Endothelial cell of umbilical vein (primary cell): ENCODE results near the gene B3GNT8. TPM values are rescaled to one million over a fixed set of nuclear protein-coding genes. Genes with fewer than 3 reads are reported as not detected.

ENCODE experiments used
- BruUV-seq: library from RNA; stranded (reverse); fragments of 400-500 nt; replicated peaks from 2 replicates; lab custom pipeline; 2021; lab: Mats Ljungman, UMichigan
- CTCF ChIA-PET: fragments of 300-600, 350-600 bp; sonication (Branson Sonifier 250); formaldehyde crosslinking; loops from one replicate; lab custom pipeline; 2021; ENCODE audit warnings: antibody characterized with exemption, inconsistent platforms; lab: Charles Lee
- POLR2A ChIA-PET: fragments of 300-600, 350-600 bp; sonication (Branson Sonifier 250); formaldehyde crosslinking; loops from one replicate; lab custom pipeline; 2021; ENCODE audit warnings: antibody characterized with exemption, inconsistent platforms; lab: Charles Lee
- DNase-seq: peaks from one replicate; pipeline ENCODE4 v3.0.0-alpha.2; 2011; ENCODE audit warnings: low read depth, low spot score
- FAIRE-seq: peaks from 2 replicates; lab custom pipeline; 2011; peaks lifted over from hg19 to GRCh38; lab: Jason Lieb, UNC
- H2AFZ ChIP-seq: 2 replicates; pipeline ENCODE4 v1.6.0; 2012; ENCODE audit warnings: low read depth, low read length, control low read depth, inconsistent platforms
- H3K27ac ChIP-seq: 2 replicates; pipeline ENCODE4 v1.5.1; 2011; ENCODE audit warnings: low read depth, mild to moderate bottlenecking, control low read depth, low read length, moderate library complexity; ENCODE audit not compliant: insufficient read depth
- H3K27me3 ChIP-seq, 2 experiments: 2 replicates each; pipeline versions ENCODE4 v1.6.0 to v1.6.1; 2011; ENCODE audit warnings: low read length in 2 of 2, mixed read lengths in 1 of 2; ENCODE audit not compliant: control insufficient read depth in 2 of 2, insufficient read depth in 2 of 2
- H3K36me3 ChIP-seq, 2 experiments: 2 replicates in 1 of 2; 3 replicates in 1 of 2; pipeline ENCODE4 v1.5.1; 2011; ENCODE audit warnings: low read length in 2 of 2, mild to moderate bottlenecking in 1 of 2, moderate library complexity in 1 of 2; ENCODE audit not compliant: control insufficient read depth in 2 of 2, insufficient read depth in 2 of 2; ENCODE audit errors: extremely low read depth in 1 of 2
- H3K4me1 ChIP-seq: 3 replicates; pipeline ENCODE4 v1.5.1; 2011; ENCODE audit warnings: mild to moderate bottlenecking, low read length; ENCODE audit not compliant: control insufficient read depth, insufficient read depth; ENCODE audit errors: extremely low read depth
- H3K4me2 ChIP-seq: 2 replicates; pipeline ENCODE4 v1.6.1; 2011; ENCODE audit warnings: low read length, control low read depth, mixed read lengths; ENCODE audit not compliant: insufficient read depth
- H3K4me3 ChIP-seq, 3 experiments: fragments of 200-600 bp in 1 of 3; sonication (generic), shearing (Covaris generic) in 1 of 3; replicated peaks in 1 of 3; 2 replicates each; pipeline ENCODE4 v1.5.1; 2011 to 2016; ENCODE audit warnings: control low read depth in 3 of 3, low read length in 3 of 3, mild to moderate bottlenecking in 2 of 3, inconsistent platforms in 1 of 3, low read depth in 1 of 3, moderate library complexity in 1 of 3; ENCODE audit not compliant: insufficient read depth in 1 of 3
- H3K79me2 ChIP-seq: 2 replicates; pipeline ENCODE4 v1.6.0; 2012; ENCODE audit warnings: low read length, inconsistent platforms; ENCODE audit not compliant: control insufficient read depth, insufficient read depth
- H3K9ac ChIP-seq: replicated peaks from 2 replicates; pipeline ENCODE3; 2011; ENCODE audit warnings: low read length, control low read depth; ENCODE audit not compliant: insufficient read depth; ENCODE audit errors: extremely low read depth
- H3K9me1 ChIP-seq: replicated peaks from 3 replicates; pipeline ENCODE4 v1.6.0; 2011; ENCODE audit warnings: mild to moderate bottlenecking, low read length; ENCODE audit not compliant: control insufficient read depth, insufficient read depth; ENCODE audit errors: extremely low read depth
- H3K9me3 ChIP-seq: replicated peaks from 2 replicates; pipeline ENCODE4 v1.5.1; 2012; ENCODE audit warnings: low read length, inconsistent platforms; ENCODE audit not compliant: control insufficient read depth, insufficient read depth
- H4K20me1 ChIP-seq: replicated peaks from 2 replicates; pipeline ENCODE3; 2011; ENCODE audit warnings: mild to moderate bottlenecking, low read length; ENCODE audit not compliant: control insufficient read depth, insufficient read depth; ENCODE audit errors: extremely low read depth
- CTCF ChIP-seq, 2 donors: IDR thresholded peaks; 1 replicate in 1 of 2; 2 replicates in 1 of 2; pipeline ENCODE4 v1.5.1; 2011; ENCODE audit warnings: low read length in 2 of 2, mild to moderate bottlenecking in 2 of 2, moderate library complexity in 2 of 2, control low read depth in 1 of 2, inconsistent platforms in 1 of 2, low read depth in 1 of 2; ENCODE audit not compliant: insufficient read depth in 1 of 2; ENCODE audit errors: extremely low read depth in 1 of 2
- EZH2 ChIP-seq: IDR thresholded peaks from 2 replicates; pipeline ENCODE4 v1.6.1; 2012; ENCODE audit warnings: borderline replicate concordance, low read depth, mild to moderate bottlenecking, moderate library complexity, low read length, inconsistent platforms; ENCODE audit not compliant: severe bottlenecking
- FOS ChIP-seq: IDR thresholded peaks from 2 replicates; pipeline ENCODE4 v1.6.1; 2011; ENCODE audit warnings: mild to moderate bottlenecking, low read length, moderate library complexity, borderline replicate concordance; ENCODE audit not compliant: insufficient read depth
- GATA2 ChIP-seq: IDR thresholded peaks from 2 replicates; pipeline ENCODE4 v1.7.0; 2011; ENCODE audit warnings: low read depth, mild to moderate bottlenecking, moderate library complexity, mixed read lengths, low read length; ENCODE audit not compliant: insufficient read length, insufficient read depth
- JUN ChIP-seq: IDR thresholded peaks from 2 replicates; pipeline ENCODE4 v1.6.1; 2011; ENCODE audit warnings: borderline replicate concordance, low read depth; ENCODE audit not compliant: insufficient read length, insufficient read depth
- MAX ChIP-seq: IDR thresholded peaks from 2 replicates; pipeline ENCODE4 v1.6.1; 2011; ENCODE audit not compliant: insufficient read depth, insufficient read length
- MYC ChIP-seq: IDR thresholded peaks from one replicate; pipeline ENCODE4 v1.6.1; 2011; ENCODE audit warnings: mild to moderate bottlenecking, low read depth, low read length
- POLR2A ChIP-seq: IDR thresholded peaks from 2 replicates; pipeline ENCODE4 v1.6.1; 2012; ENCODE audit warnings: low read depth, mild to moderate bottlenecking, control low read depth, low read length
- POLR2AphosphoS5 ChIP-seq: IDR thresholded peaks from 2 replicates; pipeline ENCODE4 v1.6.1; 2012; ENCODE audit warnings: low read depth, mild to moderate bottlenecking, control low read depth, low read length, moderate library complexity; ENCODE audit not compliant: insufficient read depth
- dilution Hi-C: fragments of 300-500 bp; cut with MboI; formaldehyde crosslinking; loops from one replicate; pipeline ENCODE4 v1.15.0; 2019; ENCODE audit warnings: low sequenced_read_pairs; ENCODE audit not compliant: extremely low pct_ligation_motif_present
- intact Hi-C: fragments of 100-400 bp; cut with micrococcal nuclease; formaldehyde crosslinking; loops from one replicate; pipeline ENCODE4 v1.10.0; 2022
- polyA plus RNA-seq, 4 experiments: library from polyadenylated mRNA; depleted of rRNA in 3 of 4; stranded (reverse) in 3 of 4; unstranded in 1 of 4; fragments of >200 nt; gene quantifications; 2 replicates each; pipeline versions ENCODE4 v1.2.1 to v1.2.3, GENCODE V29; 2011 to 2012; ENCODE audit warnings: missing spikeins in 1 of 4
- total RNA-seq: library from RNA; stranded (reverse); gene quantifications from 2 replicates; pipeline ENCODE4 v1.2.3, GENCODE V29; 2021

B3GNT8 gene
- total and polyA plus RNA-seq, 2 donors (not counting 3 experiments of a cell fraction or from before 2014, with no cell fraction given): 3.6 to 7.6 TPM

- TSS peak; percentile 87 for BruUV-seq
- TF ChIP-seq POLR2A (peak; percentile 79), MYC (no peak), EZH2 (no peak), MAX (no peak), FOS (no peak), POLR2AphosphoS5 (peak; percentile 84), GATA2 (no peak), JUN (no peak), CTCF (IDR thresholded peaks at IDR 0.05; ENCODE audit: extremely low read depth in 1 of 2, insufficient read depth in 1 of 2, low read depth in 1 of 2, low read length in 2 of 2) (peak; percentile 37 to 52)
- H3K27me3 ChIP-seq: peaks cover 0 to 2% of the 10 kb centered on the region in 2 experiments
- peak; percentile 99 for FAIRE-seq
- dilution Hi-C loops: no loop called here
- H3K4me2 ChIP-seq: peak within 1 kb of the TSS; percentile 86
- no peaks in the 10 kb centered on the region for H3K79me2 ChIP-seq
- no peaks in the 10 kb centered on the region for H3K9me3 ChIP-seq
- peaks cover 6% of the 10 kb centered on the region for H3K4me1 ChIP-seq
- ChIA-PET POLR2A (interaction anchor here (0.6 to 1.7 kb wide), 8 partner anchors 9 to 124 kb away, joined by 3 to 6 read pairs (median 4); partner anchors contain the start of gene B9D2), CTCF (interaction anchor here (0.8 to 2.5 kb wide), 21 partner anchors 8 to 235 kb away, joined by 3 to 30 read pairs (median 6); partner anchors contain the start of genes B3GNT8, B9D2 and TGFB1)
- peak within 1 kb of the TSS; percentile 92 for H3K9ac ChIP-seq
- intact Hi-C loops: loop anchor here (1.0 kb wide), 2 partner anchors 42 to 177 kb away; partner anchors contain the start of genes BCKDHA and EXOSC5
- no peaks in the 10 kb centered on the region for H4K20me1 ChIP-seq
- DNase-seq: peak; percentile 98
- H3K36me3 ChIP-seq: peaks cover 0 to 5% of the 10 kb centered on the region in 2 experiments
- peak within 1 kb of the TSS; percentile 89 for H3K27ac ChIP-seq
- H2AFZ ChIP-seq: peak within 1 kb of the TSS; percentile 81
- peak within 1 kb of the TSS; percentile 66 to 87 (median 76) for H3K4me3 ChIP-seq
- H3K9me1 ChIP-seq: no peaks in the 10 kb centered on the region
These were observed 12.5 kb upstream of the B3GNT8 start, which contains the start of gene DMAC2 for GRCh38 chr19:41439441-41440222. TSS of gene DMAC2 (minus strand) at chr19:41439912. CDS start at chr19:41439899, 13 bp downstream.
